GM18520 (cell line): ENCODE data around the gene CDH15.
"Not testable (repeated sequence)": the region's sequence is repeated elsewhere in the genome, so short reads cannot be mapped to it uniquely, and the experiment has no call there.

Experiments
- ATAC-seq: cut with Tn5 transposase; IDR thresholded peaks from one replicate; pipeline ENCODE4 v1.9.1; 2021; ENCODE audit not compliant: unreplicated experiment

The CDH15 gene

DNA sequence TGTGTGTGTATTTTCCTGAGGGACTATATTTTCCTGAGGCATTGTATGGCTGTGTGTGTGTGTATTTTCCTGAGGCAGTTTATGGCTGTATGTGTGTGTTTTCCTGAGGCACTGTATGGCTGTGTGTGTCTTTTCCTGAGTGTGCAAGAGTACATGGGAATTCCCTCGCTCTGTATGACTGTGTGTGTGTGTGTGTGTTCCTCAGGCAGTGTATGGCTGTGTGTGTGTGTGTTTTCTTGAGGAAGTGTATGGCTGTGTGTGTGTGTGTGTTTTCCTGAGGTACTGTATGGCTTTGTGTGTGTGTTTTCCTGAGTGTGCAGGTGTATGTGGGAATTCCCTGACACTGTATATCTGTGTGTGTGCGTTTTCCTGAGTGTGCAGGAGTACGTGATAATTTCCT lies 50.1 kb downstream of the CDH15 start:
- no peak for ATAC-seq

DNA sequence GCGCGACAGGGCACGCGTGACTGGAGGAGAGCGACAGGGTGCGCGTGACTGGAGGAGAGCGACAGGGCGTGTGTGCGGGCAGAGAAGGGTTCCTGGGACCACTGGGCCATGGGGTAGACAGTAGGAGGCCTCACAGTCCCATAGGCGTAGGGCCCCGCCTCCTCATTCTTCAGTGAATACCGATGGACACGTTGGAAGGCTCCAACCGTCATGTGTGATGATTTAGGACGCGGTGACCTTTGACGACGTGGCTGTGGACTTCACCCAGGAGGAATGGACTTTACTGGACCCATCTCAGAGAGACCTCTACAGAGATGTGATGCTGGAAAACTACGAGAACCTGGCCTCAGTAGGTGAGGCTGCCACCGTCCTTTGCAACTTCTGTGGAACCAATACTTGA lies 51.4 kb downstream of the CDH15 start:
- ATAC-seq, result no peak

DNA sequence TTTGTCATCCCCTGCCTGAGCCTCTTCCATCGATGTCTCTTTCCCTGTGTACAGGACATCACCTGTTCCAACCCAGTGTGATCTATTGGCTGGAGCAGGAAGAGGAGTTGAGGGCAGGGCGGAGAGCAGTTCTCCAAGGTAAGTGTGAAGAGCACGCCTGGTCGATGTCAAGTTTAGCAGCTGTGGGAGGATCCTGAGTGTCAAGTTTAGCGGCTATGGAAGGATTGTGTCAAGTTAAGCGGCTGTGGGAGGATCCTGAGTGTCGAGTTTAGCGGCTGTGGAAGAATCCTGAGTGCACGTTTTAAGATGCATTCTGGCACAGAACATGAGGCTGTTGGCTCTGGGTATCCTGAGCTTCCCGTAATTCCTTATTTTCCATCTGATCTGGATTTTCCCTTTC lies 53.1 kb downstream of the CDH15 start:
- ATAC-seq, result no peak

DNA sequence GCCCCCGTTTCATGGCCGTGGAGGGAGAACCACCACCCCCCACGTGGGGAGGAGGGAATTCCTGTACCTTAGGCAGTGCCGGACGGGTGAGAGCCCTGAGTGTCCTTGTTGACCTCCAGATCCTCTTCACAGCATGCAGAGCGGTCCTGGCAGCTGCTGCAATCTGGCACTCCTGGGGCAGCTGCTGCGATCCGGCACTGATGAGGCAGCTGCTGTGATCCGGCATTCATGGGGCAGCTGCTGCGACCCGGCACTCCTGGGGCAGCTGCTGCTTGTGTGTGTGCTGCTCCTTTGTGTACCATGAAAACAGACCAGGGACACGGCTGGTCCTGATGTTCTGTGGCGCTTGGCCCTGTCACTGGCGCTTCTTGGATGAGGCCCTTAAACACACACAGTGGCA lies 58.7 kb downstream of the CDH15 start:
- ATAC-seq, result no peak

GRCh38 chr16:89232107-89232506 lies 60.6 kb downstream of the CDH15 start:
- ATAC-seq, result no peak

- ATAC-seq, result no peak
Observed at GRCh38 chr16:89233678-89234490, 62.3 kb downstream of the CDH15 start.

DNA sequence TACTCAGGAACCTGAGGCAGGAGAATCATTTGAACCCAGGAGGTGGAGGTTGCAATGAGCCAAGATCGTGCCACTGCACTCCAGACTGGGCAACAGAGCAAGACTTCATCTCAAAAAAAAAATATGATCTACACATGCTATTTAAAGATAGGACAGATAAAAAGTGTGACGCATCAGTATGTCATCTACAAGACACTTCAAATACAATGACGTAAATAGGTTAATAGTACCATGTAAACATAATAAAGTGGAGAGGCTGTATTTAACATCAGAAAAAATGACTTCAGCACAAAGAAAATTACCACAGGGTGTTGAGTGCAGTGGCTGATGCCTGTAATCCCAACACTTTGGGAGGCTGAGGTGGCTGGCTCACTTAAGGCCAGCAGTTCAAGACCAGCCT lies 66.2 kb downstream of the CDH15 start:
- no peak for ATAC-seq

DNA sequence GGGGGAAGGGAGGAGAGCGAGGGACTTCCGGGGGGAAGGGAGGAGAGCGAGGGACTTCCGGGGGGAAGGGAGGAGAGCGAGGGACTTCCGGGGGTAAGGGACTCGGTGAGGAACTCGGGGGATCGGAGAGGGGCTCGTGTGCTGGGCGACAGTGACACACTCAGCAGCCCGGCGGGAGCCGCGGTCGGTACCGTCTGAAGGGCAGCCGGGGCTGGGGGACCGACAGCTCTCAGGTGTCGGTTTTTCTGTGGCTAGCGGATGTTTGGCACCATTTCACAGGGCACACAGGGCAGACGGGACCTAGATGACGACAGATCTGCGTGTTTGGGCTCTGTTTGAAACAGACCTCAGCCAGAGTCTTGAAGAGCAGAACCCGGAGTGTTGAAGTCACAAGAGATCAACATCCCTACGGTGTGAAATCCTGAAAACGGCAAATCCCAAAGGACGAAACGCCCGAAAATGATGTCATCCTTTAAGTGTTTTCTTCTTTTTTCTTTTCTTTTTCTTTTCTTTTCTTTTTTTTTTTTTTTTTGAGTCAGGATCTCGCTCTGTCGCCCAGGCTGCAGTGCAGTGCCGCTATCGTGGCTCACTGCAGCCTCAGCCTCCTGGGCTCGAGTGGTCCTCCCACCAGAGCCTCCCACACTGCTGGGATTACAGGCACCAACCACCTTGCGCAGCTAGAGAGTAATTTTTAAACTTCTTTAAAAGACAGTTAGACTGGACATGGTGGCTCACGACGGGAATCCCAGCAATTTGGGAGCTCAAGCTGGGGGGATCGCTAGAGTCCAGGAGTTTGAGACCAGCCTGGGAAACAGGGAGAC lies 69.8 kb downstream of the CDH15 start:
- ATAC-seq, result no peak

GRCh38 chr16:89242795-89243200 lies 71.2 kb downstream of the CDH15 start:
- no peak for ATAC-seq

DNA sequence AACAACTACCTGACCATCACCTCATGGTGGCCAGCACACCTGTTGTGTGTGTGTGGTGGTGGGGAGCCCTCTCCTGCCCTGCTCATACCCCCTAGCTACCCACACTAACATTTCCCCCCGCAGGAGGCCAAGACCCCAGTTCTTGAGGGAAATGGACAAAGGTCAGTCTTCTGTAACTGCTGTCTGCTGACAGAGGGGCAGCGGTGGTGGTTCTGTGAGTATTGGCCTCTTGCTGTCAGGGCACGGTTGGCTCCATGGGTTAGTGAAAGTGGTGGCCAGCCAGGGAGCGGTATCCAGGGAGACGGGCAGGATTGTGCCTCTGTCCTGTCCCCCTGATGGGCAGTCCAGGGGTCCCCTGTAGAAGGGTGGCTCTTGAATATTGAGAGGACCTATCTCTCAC lies 72.1 kb downstream of the CDH15 start:
- no peak for ATAC-seq

- ATAC-seq, result not testable (repeated sequence)
Observed at GRCh38 chr16:89244264-89244663, 72.7 kb downstream of the CDH15 start.

- ATAC-seq, result no peak
Observed at GRCh38 chr16:89244754-89245153, 73.2 kb downstream of the CDH15 start.
